HG02642 (cell line): ENCODE results near the gene PLPP4.

Experiments
- ATAC-seq: cut with Tn5 transposase; IDR thresholded peaks from one replicate; pipeline ENCODE4 v1.9.1; 2021; ENCODE audit warnings: mild to moderate bottlenecking; ENCODE audit not compliant: unreplicated experiment, poor library complexity

The PLPP4 gene

DNA sequence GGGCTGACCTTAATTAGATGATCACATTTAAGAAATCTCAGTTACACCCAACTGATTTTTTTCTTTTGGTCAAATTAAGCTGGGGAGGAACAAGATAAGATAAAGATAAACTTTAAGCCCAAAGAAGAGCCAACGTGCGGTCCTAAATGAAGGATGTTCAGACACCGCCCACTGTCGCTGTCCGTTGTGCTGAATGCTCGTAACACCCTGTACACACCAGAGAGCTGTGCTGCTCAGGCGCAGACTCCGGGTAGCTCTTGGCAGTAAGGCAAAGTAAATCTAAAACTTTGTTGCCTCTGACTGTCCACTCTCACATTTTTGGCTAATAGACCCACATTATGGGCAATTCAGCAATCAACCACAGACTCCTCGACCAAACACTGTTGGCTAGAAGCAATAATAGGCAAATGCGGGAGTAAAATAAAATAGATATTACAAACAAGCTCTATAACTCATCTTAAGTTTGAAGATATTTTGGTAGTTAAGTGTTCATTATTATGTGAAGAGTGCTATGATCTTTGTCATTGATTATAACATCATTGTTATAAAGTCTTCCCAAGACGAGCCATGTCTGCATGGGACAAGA lies 57.1 kb downstream of the PLPP4 start:
- ATAC-seq: no peak

DNA sequence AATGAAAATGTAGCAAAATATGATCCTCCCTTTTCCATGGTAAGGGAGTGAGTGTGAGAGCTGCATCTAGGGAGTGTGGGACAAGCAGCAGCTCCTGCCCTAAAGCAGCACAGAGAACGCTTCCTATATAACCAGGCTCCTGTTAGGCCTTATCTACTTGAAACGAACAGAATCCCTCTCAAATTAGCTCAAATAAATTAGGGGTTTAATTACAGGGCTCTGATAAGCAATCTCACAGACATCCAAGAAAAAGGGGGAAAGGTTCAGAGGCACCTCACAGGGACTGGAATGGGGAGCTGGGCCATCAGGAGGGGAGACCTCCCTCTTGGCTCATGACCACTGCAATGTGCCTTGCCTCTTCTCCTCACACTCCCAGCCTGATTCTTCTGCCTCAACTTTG lies 57.9 kb downstream of the PLPP4 start:
- ATAC-seq: no peak

DNA sequence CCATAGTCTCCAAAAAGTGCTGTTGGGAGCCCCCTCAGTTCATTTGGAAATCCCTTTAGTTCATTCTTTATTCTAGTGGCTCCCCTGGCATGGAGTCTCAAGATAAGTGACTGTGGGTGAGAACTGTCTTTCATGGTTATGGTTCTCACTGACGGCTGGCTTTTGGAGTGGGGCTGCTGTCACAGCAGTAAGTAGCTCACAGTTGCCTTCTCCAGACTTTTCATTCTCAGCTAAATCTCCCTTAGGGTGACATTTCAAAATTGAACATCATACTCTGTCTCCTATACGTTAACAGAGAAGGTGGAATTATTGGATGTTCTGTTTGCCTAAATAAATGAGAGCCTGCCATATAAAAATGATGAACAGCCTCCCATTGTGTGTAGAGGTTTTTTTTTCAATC lies 58.7 kb downstream of the PLPP4 start:
- ATAC-seq: no peak

DNA sequence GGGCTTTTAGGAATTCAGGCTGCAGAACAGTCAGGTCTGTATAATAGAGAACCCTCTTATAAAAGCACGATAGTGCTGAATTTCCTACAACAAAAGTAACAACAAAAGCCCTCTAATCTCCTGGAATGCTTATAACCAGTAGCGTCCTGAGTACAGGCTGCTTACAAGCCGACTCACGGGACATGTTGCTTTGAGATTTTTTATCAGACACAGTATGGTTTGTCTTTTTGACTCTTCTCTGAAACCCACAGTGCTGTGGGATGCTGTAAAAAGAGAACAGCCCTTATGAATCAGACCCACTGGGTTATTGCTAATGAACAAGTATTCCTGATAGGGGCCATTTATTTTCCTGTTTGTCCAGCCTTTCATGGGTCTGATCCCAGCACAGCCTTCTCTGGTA lies 59.4 kb downstream of the PLPP4 start:
- ATAC-seq: no peak

DNA sequence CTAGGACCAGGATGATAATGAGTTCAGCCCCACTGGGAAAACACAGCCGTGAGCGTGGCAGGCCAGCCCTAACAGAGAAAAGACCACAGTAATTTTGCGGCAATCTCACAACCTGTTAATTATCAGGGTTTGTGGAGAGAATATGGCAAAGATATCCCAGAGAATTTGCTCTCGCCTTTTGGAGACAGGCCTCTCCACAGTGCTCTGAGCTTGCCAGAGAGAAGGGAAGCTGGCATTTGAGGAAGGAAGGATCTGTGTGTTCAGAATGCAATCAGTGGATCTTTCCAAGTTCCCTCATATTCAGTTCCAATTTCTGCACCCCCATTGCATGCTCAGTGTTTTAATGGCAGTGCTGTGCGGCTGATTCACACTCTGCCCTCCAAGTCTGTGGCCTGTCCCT lies 60.2 kb downstream of the PLPP4 start:
- ATAC-seq: no peak

DNA sequence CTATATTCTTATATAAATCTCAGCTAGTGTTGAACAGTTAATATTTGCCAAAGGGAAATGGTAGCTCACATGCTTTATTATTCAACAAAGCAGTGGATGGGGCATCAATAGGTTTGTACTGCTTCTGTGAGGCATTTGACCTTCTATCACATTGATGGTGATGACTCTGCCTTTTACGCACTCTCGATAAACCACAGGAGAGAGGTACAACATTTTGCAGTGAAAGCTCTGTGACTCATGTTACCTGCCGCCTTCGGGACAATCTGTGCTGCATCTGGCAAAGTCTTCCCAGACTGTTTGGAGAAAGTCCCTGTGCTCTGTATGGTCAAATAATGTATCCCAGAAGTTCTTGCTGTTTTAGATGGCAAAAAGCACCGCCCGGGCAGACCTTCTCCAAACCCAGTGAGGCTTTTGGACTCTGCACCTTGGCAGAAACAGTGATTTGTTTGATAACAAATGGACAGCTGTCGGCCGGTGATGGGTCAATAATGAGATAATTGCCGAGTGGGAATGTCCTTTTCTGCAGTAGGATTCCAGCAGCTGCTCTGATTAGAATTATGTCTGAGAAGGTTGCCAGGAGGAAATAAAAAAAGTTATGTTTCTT lies 61.0 kb downstream of the PLPP4 start:
- ATAC-seq: no peak

DNA sequence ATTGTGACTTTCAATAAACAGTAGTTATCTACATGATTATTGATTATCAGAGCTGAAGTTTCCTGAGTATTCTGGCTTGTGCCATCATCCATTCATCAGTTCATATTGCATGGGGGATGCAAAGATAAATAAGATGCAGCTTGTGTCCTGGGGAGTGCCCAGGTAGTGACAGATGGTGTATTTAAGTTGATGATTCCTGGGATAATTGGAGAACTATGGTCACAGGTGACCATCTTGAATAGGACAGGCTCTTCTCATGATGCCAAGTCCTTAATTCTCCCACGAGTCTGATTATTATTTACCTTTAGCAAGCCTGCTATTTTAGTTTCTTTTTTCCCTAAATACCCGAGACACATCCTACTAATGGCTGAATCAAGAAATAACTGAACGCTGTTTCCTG lies 64.9 kb downstream of the PLPP4 start:
- no peak for ATAC-seq

DNA sequence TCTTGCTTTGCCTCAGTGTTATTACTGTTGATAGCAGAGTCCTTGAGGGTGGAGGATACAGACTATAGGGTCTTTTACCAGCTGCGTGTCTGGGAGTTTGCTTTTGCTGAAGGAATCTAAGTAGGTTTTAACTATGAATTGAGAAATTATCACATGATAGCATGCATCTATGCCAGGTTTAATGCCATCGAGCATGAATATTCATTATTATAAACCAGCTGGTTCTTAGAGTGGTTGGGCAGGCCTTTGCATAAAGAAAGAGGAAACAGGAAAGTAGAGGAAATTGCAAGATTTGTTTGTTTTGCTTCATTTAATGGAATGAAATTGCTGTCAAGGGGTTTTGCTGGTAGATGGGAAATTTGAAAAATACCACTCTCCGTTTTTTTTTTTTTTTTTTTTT lies 70.7 kb downstream of the PLPP4 start:
- no peak for ATAC-seq

DNA sequence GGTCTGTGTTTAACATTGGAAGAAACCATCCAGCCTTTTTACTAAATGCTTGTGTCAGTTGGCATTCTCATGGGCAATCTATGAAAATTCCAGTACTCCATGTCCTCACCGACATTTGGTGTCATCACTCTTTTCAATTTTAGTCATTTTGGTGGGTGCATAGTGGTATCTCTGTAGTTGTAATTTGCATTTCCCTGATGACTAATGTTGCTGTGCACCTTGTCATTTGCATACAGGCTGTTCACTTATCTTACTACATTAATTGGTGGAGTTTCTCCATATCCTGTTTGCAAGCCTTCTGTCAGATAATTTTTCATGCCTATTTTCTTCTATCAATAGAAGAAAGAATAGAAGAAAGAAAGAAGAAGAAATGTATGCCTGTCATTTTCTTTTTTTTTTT lies 73.7 kb downstream of the PLPP4 start:
- ATAC-seq: no peak

DNA sequence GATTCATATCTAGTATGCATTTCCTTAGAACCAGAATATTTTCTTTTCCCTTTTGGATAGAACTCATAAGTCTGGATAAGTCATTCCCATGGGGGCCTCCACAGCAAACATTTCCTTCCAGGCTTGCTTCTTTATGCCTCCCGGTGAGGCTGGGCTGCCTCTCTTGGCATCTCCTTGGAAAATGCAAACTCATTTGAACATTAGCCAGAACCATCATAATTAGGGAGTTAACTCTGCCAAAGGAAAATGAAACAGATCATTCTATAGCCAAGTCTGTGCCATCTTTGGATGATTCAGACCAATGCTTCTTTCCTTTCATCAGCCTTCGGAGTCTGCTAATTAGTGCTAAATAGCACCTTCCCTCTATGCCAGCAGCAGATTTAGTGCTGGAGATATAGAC lies 81.1 kb downstream of the PLPP4 start:
- no peak for ATAC-seq

DNA sequence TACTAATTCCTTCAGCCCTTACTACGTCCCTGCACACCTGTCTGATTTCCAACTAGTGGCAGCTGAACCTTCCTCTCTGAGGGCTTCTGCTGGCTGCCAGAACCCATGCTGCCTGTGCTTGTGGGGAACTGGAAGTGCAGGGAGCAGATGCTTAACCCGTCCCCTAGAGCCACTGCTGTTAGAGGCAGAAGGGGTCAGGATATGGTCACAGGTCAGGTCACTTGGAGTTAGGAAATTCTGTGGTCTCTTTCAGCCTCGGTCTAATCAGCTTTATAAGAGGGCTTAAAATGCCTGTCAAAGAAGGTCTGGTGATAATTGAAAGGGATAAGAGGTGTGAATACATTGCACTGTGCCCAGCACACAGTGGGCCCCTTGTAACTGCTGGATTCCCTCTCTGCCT lies 82.0 kb downstream of the PLPP4 start:
- ATAC-seq: no peak

DNA sequence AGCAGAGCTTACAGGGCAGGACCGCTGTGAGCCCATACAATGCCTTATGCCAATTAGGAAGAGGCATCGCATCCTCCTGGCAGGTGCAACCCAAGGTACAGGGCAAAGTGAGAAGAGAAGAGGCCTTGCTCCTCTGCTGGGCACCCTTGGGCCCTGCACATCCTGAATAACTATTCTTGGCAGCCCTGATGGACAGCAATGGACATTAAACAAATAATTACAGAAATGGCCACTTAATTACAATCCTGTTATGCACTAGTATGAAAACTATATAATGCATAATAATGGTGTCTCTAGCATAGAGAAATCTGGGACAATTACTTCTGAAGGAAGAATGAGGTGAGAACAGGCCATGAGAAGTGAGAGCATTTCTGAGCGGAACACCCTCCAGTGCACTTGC lies 83.5 kb downstream of the PLPP4 start:
- no peak for ATAC-seq

DNA sequence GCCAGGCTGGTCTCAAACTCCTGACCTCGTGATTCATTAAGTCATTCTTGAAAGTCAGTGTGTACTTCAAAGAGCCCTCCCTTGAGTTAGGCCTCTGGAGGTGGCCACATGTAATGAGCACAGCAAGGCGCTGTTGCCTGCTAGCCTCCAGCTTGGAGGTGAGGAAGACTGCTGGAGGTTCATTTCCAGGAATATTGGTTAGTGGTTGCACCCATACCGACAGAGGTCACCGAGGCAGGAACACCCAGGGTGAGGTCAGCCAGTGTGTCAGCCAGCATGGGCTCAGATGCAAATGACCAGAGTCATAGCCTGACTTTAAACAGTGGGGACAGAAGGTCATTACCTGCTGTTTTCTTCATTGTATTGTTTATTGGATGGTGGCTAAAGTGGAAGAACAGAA lies 85.0 kb downstream of the PLPP4 start:
- ATAC-seq: no peak

DNA sequence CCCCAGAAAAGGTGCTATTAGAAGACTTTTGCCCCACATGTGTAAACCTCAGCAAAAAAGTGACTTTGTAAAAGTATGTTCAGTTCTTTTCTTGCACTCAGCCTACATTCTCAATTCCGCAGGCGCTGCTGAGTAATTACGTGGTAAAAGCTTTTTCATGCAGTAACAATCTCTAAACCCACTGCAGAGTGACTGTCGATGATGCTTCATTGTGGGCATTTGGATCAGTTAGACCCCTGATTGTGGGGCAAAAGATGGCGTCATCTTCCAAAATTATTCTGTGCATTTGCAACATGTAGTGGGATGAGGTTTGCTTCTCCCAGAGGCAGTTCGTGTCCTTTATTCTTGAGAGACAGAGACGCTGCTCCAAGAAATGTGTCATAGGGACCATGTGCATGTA lies 85.6 kb downstream of the PLPP4 start:
- ATAC-seq: no peak

DNA sequence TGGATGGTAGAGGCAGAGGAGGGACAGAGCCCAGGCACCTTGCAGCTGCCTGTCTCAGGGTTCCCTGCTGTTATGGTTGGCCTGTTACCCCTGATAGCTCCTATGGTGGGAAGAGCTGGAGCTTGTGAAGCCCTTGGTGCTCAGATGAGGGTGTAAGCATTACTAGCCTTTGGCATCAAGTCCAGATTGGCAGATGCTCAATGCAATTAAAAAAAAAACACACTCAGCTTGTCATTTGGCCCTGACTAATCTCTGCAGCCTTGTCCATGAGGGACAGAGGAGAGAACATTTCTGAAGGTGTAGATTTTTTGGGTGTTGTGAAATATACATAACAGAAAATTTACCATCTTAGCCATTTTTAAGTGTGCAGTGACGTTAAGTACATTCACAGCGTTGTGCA lies 86.3 kb downstream of the PLPP4 start:
- ATAC-seq: no peak

DNA sequence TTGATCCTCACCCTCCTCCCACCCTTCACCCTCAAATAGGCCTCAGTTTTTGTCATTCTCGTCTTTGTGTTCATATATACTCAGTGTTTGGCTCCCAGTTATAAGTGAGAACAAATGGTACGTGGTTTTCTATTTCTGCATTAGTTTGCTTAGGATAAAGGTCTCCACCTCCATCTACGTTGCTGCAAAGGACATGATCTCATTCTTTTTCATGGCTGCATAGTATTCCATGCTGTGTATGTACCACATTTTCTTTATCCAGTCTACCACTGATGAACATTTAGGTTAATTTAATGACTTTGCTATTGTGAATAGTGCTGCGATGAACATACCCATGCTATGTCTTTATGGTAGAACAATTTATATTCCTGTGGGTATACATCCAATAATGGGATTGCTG lies 91.2 kb downstream of the PLPP4 start:
- ATAC-seq: no peak

DNA sequence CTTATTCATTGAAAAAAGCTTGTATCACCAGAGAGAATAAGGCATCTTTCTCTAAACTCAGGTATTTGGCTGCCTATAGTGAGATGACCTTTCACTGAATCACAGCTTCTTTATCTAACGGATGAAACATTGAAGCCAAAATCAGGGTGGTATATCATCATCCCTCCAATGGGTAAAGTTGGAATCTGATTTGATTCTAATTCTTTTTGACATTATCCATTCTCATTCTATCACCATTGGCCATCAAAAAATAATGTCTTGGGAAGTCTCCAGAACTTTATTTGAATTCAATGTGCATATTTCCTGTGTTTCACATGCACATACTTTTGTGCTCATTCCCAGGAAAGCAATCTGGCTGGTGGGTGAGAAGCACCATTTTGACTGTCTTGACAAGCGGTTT lies 95.2 kb downstream of the PLPP4 start:
- ATAC-seq: no peak

DNA sequence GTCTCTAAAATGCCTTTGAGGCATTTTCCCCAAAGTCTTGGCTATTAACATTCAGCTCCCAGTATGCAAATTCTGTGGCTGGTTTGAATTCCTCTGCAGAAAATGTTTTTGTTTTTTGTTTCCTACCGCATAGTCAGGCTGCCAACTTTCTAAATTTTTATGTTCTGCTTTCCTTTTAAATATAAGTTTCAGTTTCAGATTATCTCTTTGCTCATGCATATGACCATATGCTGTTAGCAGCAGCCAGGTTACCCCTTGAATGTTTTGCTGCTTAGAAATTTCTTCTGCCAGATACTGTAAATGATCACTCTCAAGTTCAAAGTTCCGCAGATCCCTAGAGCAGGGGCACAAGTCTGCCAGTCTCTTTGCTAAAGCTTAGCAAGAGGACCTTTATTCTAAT lies 96.9 kb downstream of the PLPP4 start:
- no peak for ATAC-seq

DNA sequence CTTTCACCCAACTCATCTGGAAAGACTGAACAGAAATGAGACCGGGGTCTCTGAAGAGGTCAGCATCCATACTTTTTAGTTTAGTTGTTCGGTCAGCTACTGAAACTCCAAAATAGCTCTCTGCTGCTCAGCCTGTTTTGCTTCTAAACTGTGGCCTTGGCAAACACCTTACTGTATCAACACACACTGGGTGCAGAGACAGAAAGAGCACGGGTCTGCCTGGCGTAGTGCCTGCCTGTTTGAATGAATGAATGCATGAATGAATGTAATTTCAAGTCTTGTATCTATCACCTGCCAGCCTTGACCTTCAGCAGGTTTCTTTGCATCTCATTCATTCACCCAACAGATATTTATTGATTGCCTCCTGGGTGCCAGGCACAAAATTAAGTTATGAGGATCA lies 98.4 kb downstream of the PLPP4 start:
- no peak for ATAC-seq

DNA sequence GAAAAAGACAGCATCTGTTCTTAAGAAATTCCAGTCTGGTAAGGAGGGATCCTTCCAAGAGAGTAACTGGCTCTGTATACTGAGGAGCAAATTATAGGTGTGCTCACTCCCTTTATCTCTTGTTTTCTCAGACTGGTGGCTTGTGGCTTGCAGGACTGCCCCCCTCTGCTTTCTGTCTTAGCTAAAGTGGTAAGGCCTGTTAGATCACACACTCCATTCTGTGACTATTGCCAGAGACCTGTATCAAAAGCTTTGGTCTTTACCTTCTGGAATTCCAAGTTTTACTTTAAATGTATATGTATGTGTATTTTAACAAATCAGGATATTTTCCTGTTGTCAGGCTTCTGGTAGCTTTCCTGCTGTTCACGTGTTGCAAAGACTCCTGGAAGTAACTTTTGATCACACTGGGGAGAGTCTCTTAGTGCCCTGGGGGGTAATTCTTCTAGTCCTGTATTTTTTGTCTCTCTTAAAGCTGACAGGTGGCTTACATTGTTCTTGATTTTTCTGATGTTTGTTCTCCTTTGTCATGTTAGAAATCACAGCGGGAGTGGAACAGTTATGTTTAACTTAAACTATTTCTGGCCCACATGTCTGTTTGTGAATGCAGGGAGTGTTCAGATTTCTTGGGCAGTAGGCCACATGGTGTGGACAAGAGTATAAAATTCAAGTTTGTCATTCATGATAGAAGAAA lies 99.0 kb downstream of the PLPP4 start:
- ATAC-seq: no peak

DNA sequence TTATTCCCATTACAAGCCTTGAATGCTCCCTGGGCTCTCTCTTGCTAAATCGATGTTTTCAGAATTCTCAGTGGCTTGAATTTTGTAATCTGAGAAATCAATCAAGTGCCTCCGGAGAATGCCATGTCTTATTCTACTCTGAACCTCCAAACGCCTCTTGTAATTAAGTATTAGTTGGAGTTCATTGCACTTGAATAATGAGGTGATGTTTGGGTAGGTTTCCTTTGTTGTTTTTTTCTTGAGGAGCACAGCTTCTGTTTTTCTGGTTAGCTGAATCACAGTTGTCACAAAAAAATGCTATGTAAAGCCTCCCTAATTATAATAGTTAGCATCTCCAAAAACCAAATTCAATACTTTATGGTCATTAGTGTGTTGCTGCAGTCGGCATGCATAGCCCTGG lies 100.3 kb downstream of the PLPP4 start:
- ATAC-seq: no peak

DNA sequence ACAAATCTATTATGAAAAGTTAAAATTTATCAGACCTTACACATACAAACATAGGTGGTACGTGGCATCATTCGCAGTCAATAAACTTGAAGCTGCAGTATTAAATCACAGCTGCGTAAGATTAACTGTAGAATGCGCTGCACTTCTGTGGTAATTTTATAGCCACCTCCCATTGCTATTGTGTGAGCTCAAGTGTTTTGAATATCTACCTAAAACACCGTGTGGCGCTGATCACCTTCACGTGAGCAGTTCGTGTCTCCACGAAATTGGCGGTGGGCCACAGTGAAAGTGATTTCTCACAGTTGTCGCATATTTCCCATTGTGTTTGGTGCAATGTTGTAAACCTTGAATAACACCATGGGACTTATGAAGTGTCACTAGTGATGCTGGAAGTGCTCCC lies 102.8 kb downstream of the PLPP4 start:
- no peak for ATAC-seq
